NCI-H2081 (cell line): Measurements from ENCODE around the gene LBH.

Source experiments
- DNase-seq, 2 experiments: peaks; one replicate each; lab custom pipeline; 2025; lab: John Stamatoyannopoulos, UW

The LBH gene

DNA sequence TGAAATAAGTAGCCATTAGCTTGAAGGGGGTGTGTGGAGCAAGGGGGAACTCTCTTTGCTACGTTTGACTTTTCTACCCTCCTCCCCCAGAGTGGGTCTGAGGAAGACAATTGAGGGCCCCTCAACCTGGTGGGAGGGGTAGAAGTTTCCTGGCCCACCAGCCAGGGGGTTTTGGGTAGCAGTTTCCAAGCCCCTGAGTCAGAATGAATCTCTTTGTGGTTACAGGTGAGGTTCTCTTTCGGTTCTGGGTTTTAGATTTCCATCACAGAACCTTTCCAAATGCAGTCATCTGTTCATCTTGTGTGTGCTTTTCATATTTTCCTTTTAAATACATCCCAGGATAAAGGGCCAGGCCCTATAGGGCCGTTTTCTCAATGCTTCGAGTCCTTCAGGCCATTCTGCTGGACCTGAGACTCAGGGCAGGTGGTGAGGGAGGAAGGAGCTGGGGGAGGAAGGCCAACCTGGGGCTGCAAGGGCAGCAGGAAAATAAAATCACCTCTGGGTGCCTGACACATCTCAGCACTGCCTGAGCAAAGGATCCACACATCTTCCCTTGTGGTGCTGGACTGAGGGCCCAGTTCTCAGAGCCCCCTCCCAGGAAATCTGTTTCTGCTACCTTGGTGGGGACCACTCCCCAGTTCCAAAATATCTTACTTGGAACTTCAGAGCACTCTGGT, 4.7 kb downstream of the LBH start:
- DNase-seq = no peak

DNA sequence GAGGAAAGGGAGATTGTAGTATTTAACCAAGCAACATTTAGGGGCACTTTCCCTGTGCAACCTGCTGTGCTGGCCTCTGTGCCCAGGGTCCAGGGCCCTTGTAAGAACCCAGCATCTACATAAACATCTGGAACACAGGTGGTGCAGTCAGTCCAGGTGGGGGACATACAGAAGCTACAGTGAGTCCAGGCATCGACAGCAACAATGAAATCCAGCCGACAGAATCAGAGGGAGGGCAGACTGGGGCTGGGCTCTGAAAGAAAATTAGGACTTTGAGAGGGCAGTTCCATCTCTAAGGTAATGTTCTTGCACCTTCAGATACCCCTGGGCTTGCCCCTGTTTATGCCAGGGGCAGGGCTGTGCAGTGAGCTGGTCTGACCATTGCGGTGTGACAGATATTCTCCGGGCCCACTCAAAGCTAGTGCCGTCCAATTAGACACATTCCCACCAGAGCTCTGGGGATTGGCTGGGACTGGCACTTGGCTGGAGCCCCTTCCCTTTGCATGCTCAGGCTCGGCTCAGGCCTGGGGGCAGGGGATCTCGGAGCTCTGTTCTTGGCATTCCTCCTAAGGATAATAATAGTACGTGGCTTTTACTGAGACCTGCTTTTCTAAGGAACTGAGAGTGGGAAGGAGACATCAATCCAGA, 5.4 kb downstream of the LBH start:
- no peak for DNase-seq

DNA sequence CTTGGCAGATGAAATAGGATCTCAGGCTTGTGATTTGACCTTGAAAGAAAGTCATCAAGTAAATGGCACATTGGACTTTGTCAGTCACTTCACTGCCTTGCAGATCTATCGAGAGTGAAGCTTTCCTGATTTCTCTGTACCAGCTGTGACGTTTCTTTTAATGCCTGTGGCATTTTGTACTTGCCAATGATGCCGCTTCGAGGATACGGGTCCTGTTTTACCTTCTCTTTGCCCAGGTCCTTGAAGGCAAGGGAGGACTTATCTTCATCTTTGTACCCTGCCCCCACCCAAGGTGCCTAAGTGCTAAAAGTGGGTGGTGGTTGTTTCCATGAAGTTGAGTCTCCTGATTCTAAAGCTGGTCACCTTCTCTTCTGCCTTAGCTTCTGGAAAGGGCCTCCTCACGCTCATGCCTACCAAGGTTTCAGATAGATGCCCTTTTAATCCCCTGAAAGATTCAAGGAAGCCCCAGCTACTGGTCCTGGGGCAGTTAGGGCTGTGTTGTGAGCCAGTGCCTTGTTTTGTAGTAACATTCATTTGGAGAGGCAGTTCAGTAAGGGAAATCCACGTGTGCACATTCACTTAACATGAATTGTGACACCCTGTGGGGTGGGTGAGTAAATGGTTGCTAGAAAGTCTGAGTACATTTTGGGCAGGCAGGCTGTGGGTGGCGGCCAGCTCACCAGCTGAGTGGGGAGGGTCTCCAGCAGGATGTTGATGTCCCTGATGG, 6.1 kb downstream of the LBH start:
- no peak for DNase-seq

DNA sequence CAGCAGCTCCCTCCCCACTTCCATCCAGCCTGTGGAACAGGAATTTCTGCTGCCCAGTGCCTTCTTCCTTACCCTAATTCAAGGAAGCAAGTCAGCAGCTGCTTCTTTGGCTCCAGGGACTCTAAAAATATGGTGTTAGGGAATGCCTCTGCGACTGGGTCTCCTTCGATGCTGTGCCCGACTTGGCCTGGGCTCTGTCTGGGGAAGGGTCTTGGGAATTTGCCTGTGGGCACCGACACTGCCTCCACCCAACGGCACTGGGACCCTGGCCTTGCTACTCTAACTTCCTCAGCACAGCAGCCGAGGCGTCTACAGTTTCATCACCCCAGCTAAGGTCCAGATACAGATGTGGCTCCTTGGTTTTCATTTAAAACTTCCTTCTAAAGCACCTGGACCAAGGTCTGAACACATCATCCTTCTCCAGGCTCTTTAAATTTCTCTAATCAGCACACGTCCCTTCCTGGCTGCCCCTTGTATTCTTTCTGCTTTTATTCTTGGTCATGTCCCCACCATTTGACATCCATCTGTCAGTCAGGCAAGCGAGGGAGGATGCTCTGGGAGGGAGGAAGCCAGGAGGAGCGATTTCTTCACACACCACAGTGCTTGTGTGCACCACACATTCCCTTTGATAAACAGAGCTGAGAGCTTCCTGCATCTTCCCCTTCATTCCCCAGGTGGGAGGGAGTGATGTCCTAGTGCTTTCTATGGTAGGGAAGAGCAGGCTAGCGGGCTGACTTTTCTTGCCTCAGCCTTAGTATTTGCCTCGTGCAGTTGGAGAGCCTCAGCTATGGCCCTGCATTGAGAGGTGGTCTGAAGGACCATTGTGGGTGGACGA, 6.8 kb downstream of the LBH start:
- no peak for DNase-seq

DNA sequence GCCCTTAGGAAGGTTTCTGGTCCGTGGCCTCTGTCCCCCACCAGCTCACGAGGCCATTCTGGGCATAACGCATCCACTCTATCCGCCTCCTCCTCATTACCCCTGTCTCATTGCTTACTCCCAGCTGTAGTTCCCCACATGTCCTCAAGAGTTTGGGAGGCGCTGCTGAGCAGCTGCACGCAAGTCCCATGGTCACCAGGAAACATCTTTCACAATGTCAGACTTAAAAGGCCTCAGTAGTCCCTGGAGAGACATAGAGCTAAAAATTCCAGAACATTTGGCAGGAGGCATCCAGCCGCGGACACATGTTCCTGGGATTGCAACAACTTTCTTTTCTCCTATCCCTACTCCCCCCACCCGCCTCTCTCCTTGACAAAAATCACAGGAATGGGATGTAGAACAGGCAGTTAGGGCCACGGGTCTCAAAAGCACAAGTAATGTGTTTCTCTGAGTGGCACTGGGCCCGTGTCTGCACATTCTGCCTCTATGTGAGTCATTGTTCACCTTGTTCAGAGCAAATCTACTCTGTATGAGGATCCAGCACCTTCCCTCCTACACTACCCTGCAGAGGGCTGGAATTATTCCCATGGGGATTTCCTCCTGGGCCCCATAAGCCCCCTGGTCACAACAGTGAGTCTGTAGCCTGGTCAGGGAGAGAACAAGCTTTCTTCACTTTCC, 8.1 kb downstream of the LBH start:
- peak; percentile 15 to 21 for DNase-seq

DNA sequence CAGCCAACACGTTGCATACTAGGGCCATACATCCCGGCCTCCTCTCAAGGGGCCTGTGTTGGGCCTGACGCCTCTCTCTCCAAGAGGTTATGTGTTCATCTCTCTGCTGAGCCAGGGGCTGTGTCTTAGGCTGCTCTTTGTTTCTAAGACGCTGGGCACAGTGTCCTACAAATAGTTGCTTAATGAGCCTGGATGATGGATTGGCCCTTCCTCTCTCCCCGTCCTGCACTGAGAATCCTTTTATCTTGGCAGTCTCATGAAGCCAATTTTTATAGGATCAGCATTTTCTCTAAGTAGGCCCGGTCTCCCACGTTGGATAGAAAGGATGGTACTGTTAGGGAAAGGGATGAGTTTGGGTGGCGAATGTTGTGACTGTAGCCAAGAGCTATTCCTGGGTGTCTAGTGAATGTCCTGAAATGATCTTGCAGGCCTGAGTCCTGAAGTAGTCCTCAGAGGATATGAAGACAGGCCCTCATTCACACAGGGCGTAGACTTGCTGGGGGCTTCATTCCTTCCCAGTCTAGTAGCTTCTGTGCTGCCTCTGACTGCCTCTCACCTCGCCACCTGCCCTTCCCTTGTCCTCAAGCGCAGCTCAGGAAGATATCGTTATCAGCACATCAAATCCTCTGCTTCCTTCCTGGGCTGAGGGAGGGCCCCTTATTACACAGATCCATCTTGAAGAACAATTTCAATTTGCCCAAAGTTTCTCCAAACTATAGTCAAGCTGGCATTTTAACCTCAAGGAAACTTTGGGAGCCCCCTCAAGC, 8.8 kb downstream of the LBH start:
- no peak for DNase-seq

DNA sequence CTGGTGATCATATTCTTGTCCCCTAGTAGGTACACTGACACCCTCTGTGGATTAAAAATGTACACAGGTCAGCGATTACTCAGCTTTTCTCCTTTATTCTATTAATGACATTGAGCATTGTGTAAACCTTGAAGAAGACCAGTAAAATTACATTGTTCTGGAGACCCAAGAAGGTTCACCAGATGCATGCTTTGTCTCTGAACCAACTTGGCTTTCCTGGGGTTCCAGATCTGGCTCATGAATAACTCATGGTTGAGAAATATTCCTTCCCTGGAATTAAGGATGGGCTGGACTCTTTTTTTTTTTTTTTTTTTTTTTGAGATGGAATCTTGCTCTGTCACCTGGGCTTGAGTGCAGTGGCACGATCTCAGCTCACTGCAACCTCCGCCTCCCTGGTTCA, 11.9 kb downstream of the LBH start:
- no peak for DNase-seq

DNA sequence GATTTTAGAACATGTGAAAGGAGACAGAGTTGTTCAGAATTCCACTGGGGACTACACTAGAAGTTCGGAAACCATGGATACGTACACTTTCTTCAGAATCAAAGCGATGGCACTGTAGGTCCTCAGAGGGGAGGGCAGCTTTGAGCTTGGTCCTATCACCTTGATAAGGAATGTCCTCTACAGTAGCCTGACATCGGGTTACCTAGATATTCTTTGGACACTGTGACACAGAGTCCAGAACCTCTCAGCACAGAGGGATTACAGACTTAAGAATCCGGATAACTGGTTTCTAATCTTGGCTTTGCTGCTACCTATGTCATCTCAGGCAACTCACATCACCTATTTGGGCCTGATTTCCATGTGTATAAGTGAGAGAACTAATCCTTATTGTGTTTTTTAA, 14.0 kb downstream of the LBH start:
- DNase-seq = no peak

DNA sequence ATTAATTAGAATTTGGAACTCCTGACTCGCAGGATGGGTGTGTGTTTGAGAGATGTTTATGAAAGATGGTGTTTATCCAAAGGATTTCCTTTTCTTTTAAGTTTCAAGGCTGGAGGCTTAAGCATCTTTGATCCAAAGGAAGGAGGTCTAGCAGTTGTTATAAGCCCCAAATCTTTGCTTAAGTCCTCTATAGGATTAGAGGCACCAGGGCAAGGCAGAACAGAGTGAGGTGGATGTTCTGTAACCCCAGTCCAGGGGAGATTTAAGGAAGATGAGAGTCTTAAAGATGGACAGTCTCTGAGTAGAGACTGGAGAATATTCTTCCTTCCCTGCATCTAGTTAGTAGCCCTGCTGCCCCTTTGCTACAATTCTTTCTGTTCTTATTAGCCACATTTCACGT, 17.5 kb downstream of the LBH start:
- DNase-seq = no peak

DNA sequence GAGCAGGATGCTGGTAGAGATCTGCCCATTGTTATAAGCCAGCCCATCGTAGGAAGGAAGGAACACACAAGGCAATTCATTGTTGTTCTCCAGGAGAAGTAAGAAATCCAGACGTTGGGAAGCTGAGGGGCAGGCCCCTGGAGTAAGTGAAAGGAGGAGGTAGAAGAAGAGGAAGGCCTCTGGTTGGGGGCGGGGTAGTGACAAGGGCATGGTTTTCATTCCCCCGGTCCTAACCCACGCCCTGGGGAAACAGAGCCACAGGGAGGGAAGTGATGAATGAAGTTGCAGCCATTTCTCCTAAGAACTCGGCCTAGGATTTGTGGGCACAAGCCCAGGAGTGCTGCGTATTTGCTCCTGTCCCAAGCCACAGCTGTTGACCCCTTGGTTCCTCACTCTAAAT, 18.0 kb downstream of the LBH start:
- DNase-seq = no peak

DNA sequence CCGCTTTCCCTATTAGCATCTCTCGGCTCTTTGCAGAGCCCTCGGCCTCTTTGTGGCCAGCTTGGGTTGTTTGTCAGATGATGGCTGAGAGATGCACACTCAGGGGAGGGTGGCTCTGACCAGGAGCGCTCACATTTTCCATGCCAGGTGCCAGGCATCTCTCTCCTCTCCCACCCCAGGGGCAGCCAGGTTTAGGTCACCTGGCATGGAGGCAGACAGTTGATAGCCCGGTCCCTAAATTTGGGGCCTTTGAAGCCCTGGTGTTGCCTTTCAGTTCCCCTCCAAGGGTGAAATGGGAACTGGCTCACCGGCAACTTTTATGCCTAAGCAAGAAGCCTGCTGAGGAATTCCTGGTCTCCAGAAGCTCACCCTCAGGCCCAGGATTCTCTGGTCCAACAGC, 19.1 kb downstream of the LBH start:
- no peak for DNase-seq

DNA sequence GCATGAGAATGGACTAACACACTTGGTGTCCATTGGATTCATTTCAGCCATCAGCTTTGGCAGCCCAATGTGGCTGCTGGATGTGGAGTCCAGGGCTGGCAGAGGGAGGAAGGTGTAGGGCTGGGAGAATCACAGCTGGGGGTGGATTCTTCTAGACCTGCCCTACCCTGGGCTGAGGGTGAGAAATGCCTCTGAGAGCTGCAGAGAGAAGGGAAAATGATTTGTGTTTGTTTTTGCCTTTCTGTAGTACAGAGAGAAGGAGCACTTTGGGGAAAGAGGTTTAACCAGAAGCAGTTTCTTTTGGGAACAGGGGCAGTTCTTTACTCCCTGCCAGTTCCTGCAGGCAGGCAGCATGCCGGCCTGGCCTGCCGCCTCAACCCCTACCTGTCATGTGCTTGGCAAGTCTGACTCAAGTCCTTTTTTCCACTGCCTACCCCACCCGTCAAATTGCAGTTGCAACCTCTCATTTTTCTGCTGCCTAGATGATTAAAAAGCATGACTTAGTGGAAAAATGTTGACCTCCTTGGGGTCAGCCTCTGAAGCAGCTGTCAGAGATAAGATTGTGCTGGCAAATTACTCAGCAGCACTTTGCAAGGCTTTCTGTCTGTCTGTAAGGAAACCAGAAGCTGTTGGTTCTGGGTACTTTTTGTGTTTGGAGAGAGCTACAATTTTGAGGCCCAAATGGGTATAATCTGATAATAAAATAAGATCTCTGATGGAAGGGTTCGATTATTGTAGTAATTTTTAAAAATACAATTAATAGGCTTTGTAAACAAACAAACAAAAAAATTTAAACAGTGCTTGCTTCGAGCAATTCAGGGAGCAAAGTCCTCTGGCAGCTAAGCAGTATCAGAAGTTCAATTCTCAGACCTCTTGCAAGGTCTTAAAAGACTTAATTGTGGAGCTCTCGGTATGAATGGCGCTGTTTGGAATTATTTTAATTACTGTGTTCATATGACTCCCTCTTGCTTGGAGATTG, 21.7 kb downstream of the LBH start:
- DNase-seq = no peak

DNA sequence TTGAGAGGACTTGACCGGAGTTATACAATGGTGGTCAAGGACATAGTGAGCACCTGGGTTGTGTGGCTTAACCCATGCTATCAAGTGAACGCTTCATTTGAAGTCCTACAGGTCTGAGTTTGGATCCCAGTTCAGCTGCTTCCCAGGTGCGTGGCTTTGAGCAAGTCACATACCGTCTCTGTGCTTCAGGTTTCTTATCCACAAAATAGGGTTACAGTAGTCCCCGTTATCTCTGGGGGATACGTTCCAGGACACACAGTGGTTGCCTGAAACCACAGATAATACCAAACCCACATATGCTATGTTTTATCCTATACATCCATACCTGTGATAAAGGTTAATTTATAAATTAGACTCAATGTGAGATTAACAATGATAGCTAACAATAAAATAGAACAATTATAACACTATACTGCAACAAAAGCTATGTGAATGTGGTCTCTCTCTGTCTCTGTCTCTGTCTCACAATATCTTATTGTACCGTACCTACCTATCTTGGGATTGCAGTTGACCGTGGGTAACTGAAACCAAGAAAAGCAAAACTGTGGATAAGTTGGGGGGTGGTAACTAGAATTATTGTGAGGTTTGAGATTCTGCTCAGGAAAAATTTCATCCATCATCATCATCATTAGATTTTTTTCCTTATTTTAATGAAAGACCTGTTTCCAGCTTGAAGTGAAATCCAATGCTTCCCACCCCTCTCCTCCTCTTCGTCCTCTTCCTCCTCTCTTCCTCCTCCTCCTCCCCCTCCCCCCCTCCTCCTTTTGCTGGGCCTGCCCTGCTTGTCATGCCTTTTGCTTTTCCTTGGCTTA, 22.7 kb downstream of the LBH start:
- DNase-seq = no peak

DNA sequence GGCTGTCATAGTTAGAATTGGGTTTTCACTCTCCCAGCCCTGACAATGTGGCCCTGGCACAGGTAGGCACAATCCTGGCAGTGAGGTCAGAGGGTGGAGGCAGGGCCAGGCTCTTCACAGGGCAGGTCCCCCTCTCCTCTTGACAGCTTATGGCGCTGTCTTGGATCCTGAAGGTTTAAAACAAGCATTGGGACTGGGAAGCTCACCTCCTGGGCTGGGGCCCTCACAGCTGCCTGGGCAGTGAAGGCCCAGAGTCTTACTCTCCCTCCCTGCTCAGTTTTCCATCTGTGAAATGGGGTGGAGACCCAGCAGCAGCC, 23.3 kb downstream of the LBH start:
- DNase-seq = no peak

DNA sequence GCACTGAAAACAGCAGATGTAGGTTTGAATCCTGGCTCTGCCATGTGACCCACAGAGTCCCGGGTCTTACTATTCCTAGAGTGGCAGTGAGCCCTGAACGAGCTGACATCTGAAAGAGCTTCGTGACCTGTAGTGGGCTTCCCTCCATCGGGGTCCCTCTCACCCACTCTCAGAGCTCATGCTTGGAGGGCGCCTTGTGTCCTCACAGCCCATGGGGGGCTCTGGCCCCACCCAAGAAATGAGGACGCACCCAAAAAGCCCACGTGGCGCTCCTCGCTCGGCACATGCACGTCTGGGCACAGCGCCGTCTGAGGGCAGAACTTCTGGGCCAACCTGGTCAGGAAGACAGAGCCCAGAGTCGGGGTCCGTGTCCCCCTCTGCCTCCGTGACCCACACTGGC, 23.7 kb downstream of the LBH start:
- DNase-seq = no peak

DNA sequence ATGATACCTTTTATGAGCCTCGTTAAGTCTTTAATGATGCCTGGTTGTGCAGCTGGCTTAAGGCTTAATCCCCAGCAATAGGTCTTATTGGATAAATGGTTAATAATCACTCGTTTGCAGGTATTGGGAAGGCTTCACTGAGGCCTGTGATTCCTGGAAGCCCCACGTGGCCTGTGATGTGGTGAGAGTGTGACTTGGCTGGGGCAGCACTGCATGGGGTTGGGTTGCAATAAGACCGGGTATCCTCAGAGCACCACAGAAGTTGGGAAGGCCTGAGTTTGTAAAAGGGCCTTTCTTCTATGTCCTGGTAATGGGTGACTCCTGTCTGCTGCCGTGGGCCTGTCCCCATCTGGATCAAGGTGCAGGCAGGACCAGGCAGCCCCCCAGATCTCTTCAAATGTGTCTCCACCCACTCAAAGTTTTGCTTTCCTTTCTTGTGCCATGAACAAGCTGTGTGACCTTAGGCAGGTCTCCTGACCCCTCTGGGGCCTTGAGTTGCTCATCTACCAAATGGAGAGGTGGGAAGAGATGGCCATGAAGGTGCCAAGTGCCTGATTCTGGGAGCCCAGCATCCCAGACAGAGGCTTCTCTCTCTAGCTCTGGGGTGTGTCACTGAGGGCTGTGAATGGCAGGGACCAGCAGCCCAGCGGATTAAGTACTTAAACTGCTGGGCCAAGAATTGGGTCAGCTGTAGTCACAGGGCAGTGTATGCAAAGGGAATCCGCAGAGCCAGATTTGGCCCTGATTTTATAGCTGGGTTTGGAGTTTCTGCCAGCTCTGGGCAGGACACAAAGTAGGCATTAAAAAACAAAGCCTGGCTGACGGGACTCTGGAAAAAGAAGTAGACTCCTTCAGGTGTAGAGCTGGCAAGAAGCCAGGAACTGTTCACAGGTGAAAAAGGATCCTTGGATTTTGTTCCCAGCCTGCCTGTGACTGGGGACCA, 24.4 kb downstream of the LBH start:
- DNase-seq = no peak

DNA sequence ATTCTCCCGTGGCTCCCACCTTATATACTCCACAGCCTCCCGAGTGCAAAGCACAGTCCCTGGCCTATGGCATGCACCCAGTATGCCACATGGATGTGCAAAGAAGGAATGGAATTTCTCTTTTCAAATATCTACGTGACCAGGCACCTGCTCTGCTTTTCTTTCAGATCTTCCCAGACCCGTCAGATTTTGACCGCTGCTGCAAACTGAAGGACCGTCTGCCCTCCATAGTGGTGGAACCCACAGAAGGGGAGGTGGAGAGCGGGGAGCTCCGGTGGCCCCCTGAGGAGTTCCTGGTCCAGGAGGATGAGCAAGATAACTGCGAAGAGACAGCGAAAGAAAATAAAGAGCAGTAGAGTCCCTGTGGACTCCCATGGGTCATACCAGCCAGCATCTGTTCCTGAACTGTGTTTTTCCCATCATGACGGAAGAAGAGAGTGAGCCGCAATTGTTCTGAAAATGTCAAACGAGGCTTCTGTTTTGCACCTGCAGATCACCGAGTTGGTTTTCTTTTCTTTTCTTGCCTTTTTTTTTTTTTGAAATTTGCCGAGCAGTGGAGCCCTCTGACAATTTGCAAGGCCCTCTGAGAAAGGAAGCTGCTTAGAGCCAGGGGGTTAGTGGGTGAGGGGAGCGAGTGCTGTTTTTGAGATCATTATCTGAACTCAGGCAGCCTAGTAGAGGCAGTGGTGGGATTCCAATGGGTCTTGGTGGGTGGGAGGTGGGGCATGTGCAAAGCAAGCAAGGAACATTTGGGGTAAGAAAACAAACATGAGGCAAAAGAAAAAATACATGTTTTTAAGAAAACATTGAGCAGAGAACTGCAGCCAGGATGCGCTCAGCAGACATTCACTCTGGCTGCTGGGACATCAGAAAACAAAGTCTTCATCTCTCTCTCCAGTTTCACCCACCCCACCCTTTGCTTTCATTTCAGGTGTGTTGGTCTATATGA, 26.2 kb downstream of the LBH start:
- no peak for DNase-seq
